GM19324 (cell line): ENCODE measurements around the gene IQGAP2.
A peak's percentile ranks its signal among the peaks of the same experiment; 100 is the strongest.
"Not testable (repeated sequence)": the region's sequence is repeated elsewhere in the genome, so short reads cannot be mapped to it uniquely, and the experiment has no call there.

ENCODE experiments used
- ATAC-seq: cut with Tn5 transposase; IDR thresholded peaks from one replicate; pipeline ENCODE4 v1.9.1; 2021; ENCODE audit warnings: mild to moderate bottlenecking, moderate library complexity; ENCODE audit not compliant: unreplicated experiment, low FRiP score

IQGAP2 gene

GRCh38 chr5:76497986-76498717, 95.1 kb downstream of the IQGAP2 start:
- no peak for ATAC-seq

GRCh38 chr5:76499507-76500161, 96.5 kb downstream of the IQGAP2 start:
- ATAC-seq, result no peak

- ATAC-seq, result no peak
These were observed 97.7 kb downstream of the IQGAP2 start for GRCh38 chr5:76500633-76501393.

GRCh38 chr5:76503929-76504328, 100.8 kb downstream of the IQGAP2 start:
- ATAC-seq, result no peak

GRCh38 chr5:76504901-76505564, 101.9 kb downstream of the IQGAP2 start:
- ATAC-seq, result no peak

GRCh38 chr5:76513476-76513875, 110.4 kb downstream of the IQGAP2 start:
- no peak for ATAC-seq

- ATAC-seq, result no peak
These were observed 111.2 kb downstream of the IQGAP2 start for GRCh38 chr5:76514292-76514691.

GRCh38 chr5:76514713-76515112, 111.6 kb downstream of the IQGAP2 start:
- no peak for ATAC-seq

- ATAC-seq, result no peak
These were observed 114.2 kb downstream of the IQGAP2 start for GRCh38 chr5:76517334-76517733.

- not testable (repeated sequence) for ATAC-seq
These were observed 115.2 kb downstream of the IQGAP2 start for GRCh38 chr5:76518246-76518645.

- ATAC-seq, result peak; percentile 80
These were observed 118.2 kb downstream of the IQGAP2 start for GRCh38 chr5:76521240-76521758.

- no peak for ATAC-seq
These were observed 119.2 kb downstream of the IQGAP2 start for GRCh38 chr5:76522103-76522935.

GRCh38 chr5:76524101-76524835, 121.2 kb downstream of the IQGAP2 start:
- no peak for ATAC-seq

GRCh38 chr5:76524868-76525267, 121.8 kb downstream of the IQGAP2 start:
- no peak for ATAC-seq

- no peak for ATAC-seq
These were observed 122.9 kb downstream of the IQGAP2 start for GRCh38 chr5:76525956-76526355.

GRCh38 chr5:76526950-76527583, 124.0 kb downstream of the IQGAP2 start:
- no peak for ATAC-seq

GRCh38 chr5:76527685-76528161, 124.6 kb downstream of the IQGAP2 start:
- ATAC-seq, result no peak

GRCh38 chr5:76528547-76529331, 125.7 kb downstream of the IQGAP2 start:
- no peak for ATAC-seq
